Karpas-422 (cell line): ENCODE results near the gene LRRFIP1. TPM values are rescaled to one million over a fixed set of nuclear protein-coding genes. Genes with fewer than 3 reads are reported as not detected.

Experiments
- DNase-seq: peaks from one replicate; pipeline ENCODE4 v3.0.0-alpha.2; 2015
- H2AFZ ChIP-seq: fragments of 200-600 bp; sonication (generic); 2 replicates; pipeline ENCODE4 v1.6.1; 2014; ENCODE audit warnings: antibody characterized with exemption, low read length, mixed read lengths
- H3K27ac ChIP-seq: fragments of 200-600 bp; sonication (generic); 2 replicates; pipeline ENCODE4 v1.5.1; 2014; ENCODE audit warnings: mild to moderate bottlenecking, low read length, moderate library complexity
- H3K27me3 ChIP-seq: fragments of 200-600 bp; sonication (generic); 2 replicates; pipeline ENCODE4 v1.6.1; 2014; ENCODE audit warnings: low read length, mixed read lengths
- H3K36me3 ChIP-seq: fragments of 200-600 bp; sonication (generic); 2 replicates; pipeline ENCODE4 v1.6.1; 2014; ENCODE audit warnings: low read length, mixed read lengths; ENCODE audit not compliant: insufficient read depth
- H3K4me1 ChIP-seq: fragments of 200-600 bp; sonication (generic); 2 replicates; pipeline ENCODE4 v1.6.1; 2014; ENCODE audit warnings: mild to moderate bottlenecking, low read length, mixed read lengths
- H3K4me2 ChIP-seq: fragments of 200-600 bp; sonication (generic); 2 replicates; pipeline ENCODE4 v1.6.1; 2014; ENCODE audit warnings: low read length, low read depth, mild to moderate bottlenecking; ENCODE audit not compliant: poor library complexity, severe bottlenecking
- H3K4me3 ChIP-seq: fragments of 200-600 bp; sonication (generic); 2 replicates; pipeline ENCODE4 v1.5.1; 2014; ENCODE audit warnings: mild to moderate bottlenecking, antibody characterized with exemption, low read length, mixed read lengths
- H3K79me2 ChIP-seq: fragments of 200-600 bp; sonication (generic); 2 replicates; pipeline ENCODE4 v1.6.1; 2014; ENCODE audit warnings: mild to moderate bottlenecking, low read length, mixed read lengths
- H3K9ac ChIP-seq: fragments of 200-600 bp; sonication (generic); 2 replicates; pipeline ENCODE4 v1.6.0; 2014; ENCODE audit warnings: low read length
- H3K9me2 ChIP-seq: fragments of 200-600 bp; sonication (generic), shearing (Covaris generic); replicated peaks from 2 replicates; pipeline ENCODE4 v1.6.0; 2014; ENCODE audit warnings: mild to moderate bottlenecking, low read length, moderate library complexity; ENCODE audit not compliant: insufficient read depth
- H3K9me3 ChIP-seq: fragments of 300-700, 200-600 bp; sonication (generic); 2 replicates; pipeline ENCODE4 v1.6.1; 2014; ENCODE audit warnings: low read length, mixed read lengths
- H4K20me1 ChIP-seq: fragments of 200-600 bp; sonication (generic); 2 replicates; pipeline ENCODE4 v1.6.1; 2014; ENCODE audit warnings: mild to moderate bottlenecking, antibody characterized with exemption, low read length, low read depth; ENCODE audit not compliant: insufficient read depth
- total RNA-seq: library from RNA; depleted of rRNA; stranded (reverse); fragments of >200 nt; shearing (Covaris generic); gene quantifications from 2 replicates; pipeline ENCODE4 v1.2.3, GENCODE V29; 2014; ENCODE audit warnings: low replicate concordance; rRNA removed

The LRRFIP1 gene
- total RNA-seq, 1 experiment from 2014 or later = 29.9 TPM

DNA sequence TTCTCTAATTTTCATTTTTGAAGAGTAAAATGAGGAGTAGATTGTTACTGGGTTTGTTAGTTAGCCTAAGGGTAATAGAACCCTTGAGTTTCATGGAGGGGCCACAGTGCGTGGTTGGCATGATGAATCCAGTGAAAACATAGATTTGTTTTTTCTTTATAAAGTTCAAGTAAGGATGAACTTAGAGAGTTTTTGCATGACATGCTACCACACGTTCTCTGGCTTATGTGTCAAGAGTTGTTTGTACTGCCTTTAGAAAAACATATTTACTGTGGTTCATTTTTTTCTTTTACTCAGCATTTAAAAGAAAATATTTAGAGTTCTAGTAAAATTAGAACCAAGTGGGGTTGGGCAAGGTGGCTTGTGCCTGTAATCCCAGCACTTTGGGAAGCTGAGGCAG is 193.0 kb downstream of the LRRFIP1 start:
- Histone ChIP-seq H3K9me3 (no peaks in the 10 kb centered on the region), H3K4me1 (no peaks in the 10 kb centered on the region), H3K36me3 (no peaks in the 10 kb centered on the region), H2AFZ (no peak overlapping the region), H3K27ac (no peak overlapping the region), H3K9ac (no peak overlapping the region), H4K20me1 (no peaks in the 10 kb centered on the region), H3K4me3 (no peak overlapping the region), H3K9me2 (no peaks in the 10 kb centered on the region), H3K4me2 (no peak overlapping the region), H3K79me2 (no peaks in the 10 kb centered on the region), H3K27me3 (no peaks in the 10 kb centered on the region)
- DNase-seq = no peak

DNA sequence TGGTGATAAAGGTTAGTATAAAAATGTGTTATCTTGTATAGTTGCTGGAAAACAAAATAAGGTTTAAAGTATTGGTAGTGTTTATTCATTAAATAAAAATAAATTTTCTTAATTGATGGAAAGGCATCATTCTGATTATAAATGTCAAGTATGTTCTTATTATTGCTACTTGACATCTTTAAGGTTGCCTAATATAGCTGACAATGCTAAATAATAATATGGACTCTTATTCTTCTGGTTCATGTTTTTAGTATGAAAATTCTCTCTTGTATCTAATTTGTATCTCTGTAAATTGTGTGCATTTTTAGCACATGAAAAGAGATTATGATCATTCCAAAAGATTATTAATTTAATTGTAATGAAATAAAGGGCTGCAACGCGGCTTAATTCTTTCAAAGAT is 196.2 kb downstream of the LRRFIP1 start:
- Histone ChIP-seq H3K36me3 (no peaks in the 10 kb centered on the region), H3K9ac (no peak overlapping the region), H4K20me1 (no peaks in the 10 kb centered on the region), H3K9me3 (no peaks in the 10 kb centered on the region), H3K79me2 (no peaks in the 10 kb centered on the region), H3K27me3 (no peaks in the 10 kb centered on the region), H3K4me3 (no peak overlapping the region), H3K4me1 (no peaks in the 10 kb centered on the region), H3K27ac (no peak overlapping the region), H3K9me2 (no peaks in the 10 kb centered on the region), H2AFZ (no peak overlapping the region), H3K4me2 (no peak overlapping the region)
- DNase-seq = no peak

DNA sequence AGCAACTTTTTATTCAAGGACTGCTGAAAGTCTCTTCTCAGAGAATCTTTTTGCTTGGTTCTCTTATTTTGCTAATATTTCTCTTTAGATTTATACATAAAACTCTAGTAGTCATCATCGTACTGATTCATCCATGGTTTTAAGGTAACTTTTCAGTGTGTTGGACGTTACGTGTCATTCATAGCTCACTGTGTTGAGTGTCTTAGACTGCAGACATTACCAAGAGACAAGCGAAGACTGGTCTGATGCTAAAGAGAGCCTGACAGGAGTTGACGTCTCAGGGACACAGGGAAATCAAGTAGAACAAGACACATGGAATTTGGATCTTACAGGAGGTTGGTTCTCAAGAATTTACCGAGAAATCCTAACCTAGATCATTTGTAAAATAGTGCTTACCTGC is 196.7 kb downstream of the LRRFIP1 start:
- DNase-seq = no peak
- Histone ChIP-seq H3K79me2 (no peaks in the 10 kb centered on the region), H2AFZ (no peak overlapping the region), H3K36me3 (no peaks in the 10 kb centered on the region), H3K9ac (no peak overlapping the region), H3K9me3 (no peaks in the 10 kb centered on the region), H3K4me2 (no peak overlapping the region), H3K9me2 (no peaks in the 10 kb centered on the region), H3K4me3 (no peak overlapping the region), H3K27ac (no peak overlapping the region), H3K4me1 (no peaks in the 10 kb centered on the region), H3K27me3 (no peaks in the 10 kb centered on the region), H4K20me1 (no peaks in the 10 kb centered on the region)

DNA sequence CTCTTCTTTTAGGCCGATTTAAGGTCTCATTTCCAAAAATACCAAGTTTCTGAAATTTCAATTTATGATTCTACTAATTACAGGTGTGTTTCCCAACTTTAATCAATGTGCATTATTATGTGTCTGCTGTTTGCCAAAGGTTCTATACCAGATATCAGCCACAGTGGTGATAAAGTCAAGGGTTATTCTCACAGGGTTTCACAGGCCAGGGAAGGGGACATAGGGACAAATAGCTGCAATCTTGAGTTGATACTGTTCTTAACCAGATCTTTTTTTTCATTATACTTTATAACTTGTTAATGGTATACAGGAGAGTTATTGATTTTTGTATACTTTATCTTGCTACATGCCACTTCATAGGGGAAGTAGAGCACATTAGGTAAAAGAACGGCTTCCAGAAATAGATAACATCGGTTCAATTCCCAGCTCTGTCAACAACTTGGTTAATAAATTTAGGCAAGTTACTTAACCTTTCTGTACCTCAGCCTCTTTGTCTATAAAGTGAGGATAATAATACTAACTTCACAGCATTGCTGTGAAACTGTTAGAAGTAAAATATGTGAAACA is 200.1 kb downstream of the LRRFIP1 start:
- no peaks in the 10 kb centered on the region for H3K9me2 ChIP-seq
- H3K9ac ChIP-seq = no peak overlapping the region
- H3K27ac ChIP-seq = no peak overlapping the region
- no peaks in the 10 kb centered on the region for H3K27me3 ChIP-seq
- no peaks in the 10 kb centered on the region for H3K4me1 ChIP-seq
- H3K4me2 ChIP-seq = no peak overlapping the region
- no peaks in the 10 kb centered on the region for H3K9me3 ChIP-seq
- H3K4me3 ChIP-seq = no peak overlapping the region
- no peaks in the 10 kb centered on the region for H3K79me2 ChIP-seq
- no peaks in the 10 kb centered on the region for H3K36me3 ChIP-seq
- DNase-seq = no peak
- H2AFZ ChIP-seq = no peak overlapping the region
- no peaks in the 10 kb centered on the region for H4K20me1 ChIP-seq

Other genes with a start within 250 kb of the LRRFIP1 start
- gene COL6A3, start 213.4 kb upstream of the LRRFIP1 start, total RNA-seq = 0.07 TPM in 1 of 2 replicates, not detected in the other
- not detected in 2 replicates for gene MLPH, start 140.3 kb upstream of the LRRFIP1 start, total RNA-seq
- not detected in 2 replicates for gene PRLH, start 61.0 kb upstream of the LRRFIP1 start, total RNA-seq
- 1.3 and 2.9 TPM in 2 replicates for gene RAB17, start 36.9 kb upstream of the LRRFIP1 start, total RNA-seq
- 0.07 and 1.2 TPM in 2 replicates for gene RBM44, start 171.2 kb downstream of the LRRFIP1 start, total RNA-seq
- not detected in 2 replicates for gene RAMP1, start 232.0 kb downstream of the LRRFIP1 start, total RNA-seq